Colonic mucosa (tissue), 4 donors: ENCODE measurements around the gene DLG2. TPM values are rescaled to one million over a fixed set of nuclear protein-coding genes. Genes with fewer than 3 reads are reported as not detected.

ENCODE experiments used
- DNase-seq: peaks from one replicate; pipeline ENCODE4 v3.0.0-alpha.2; 2020
- H3K27ac ChIP-seq: fragments of 200-600 bp; one replicate; pipeline ENCODE4 v1.8.0; 2021
- H3K27me3 ChIP-seq: fragments of 200-600 bp; one replicate; pipeline ENCODE4 v1.8.0; 2021
- H3K36me3 ChIP-seq: fragments of 200-600 bp; one replicate; pipeline ENCODE4 v1.8.0; 2021
- H3K4me1 ChIP-seq: fragments of 200-600 bp; one replicate; pipeline ENCODE4 v1.8.0; 2021; ENCODE audit warnings: mild to moderate bottlenecking
- H3K4me3 ChIP-seq: fragments of 200-600 bp; one replicate; pipeline ENCODE4 v1.8.0; 2021
- H3K9ac ChIP-seq, 2 donors: one replicate each; pipeline ENCODE4 v1.7.0; 2013; ENCODE audit warnings: control low read depth in 2 of 2, low read depth in 2 of 2, low read length in 2 of 2
- H3K9me3 ChIP-seq: fragments of 200-600 bp; one replicate; pipeline ENCODE4 v1.8.0; 2021
- intact Hi-C: fragments of 100-400 bp; cut with DNase I; formaldehyde crosslinking; loops from one replicate; pipeline ENCODE4 v1.14.1; 2022
- total RNA-seq, 2 donors: library from RNA; stranded (reverse); fragmentation: NEBNext Ultra II Directional in 1 of 2; extraction: Animal tissue kit (Norgen Biotek cat#: 25700) in 1 of 2; gene quantifications; one replicate each; pipeline ENCODE4 v1.2.1, GENCODE V29; 2021
- TF ChIP-seq, protein P1 (sequence below): fragments of 200-600 bp; IDR thresholded peaks from one replicate; pipeline ENCODE4 v1.8.0; 2022; ENCODE audit warnings: antibody characterized with exemption, mild to moderate bottlenecking
- donor health status: healthy.
- donor health status: DM: no; HTN: no; CAD: no.
- donor health status: DM: no; HTN: no; CAD: no.

DLG2 gene
- total RNA-seq, 2 donors from 2014 or later = 1.4 to 3.3 TPM

DNA sequence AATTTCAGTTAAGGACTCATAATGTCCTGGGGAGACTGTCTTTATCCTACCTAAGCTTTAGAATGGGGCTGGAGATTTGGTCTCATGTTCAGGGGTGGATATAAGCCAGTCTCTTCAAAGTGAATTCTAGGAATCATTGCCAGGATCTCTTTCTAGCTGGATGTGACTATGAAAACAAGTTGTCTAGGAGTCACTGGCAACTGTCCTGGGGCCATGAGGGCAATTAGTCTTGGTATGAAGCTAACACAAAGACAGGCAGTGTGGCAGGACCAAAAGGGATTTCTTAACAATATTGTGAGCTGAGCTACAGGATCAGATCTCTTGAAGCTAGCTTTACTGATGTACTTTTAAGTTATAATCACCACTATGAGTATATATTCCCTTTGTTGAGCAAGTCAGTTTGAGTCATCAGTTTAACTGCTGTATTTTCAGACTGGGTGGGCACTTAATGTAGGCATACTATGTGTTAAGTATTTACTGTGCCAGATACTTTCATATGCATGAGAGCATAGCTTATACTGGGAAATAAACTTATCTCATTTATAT is 1951.0 kb downstream of the DLG2 start:
- Histone ChIP-seq H3K27ac (no peak overlapping the region), H3K4me1 (no peaks in the 10 kb centered on the region), H3K36me3 (no peaks in the 10 kb centered on the region), H3K4me3 (no peak overlapping the region), H3K9ac (no peak overlapping the region), H3K27me3 (no peaks in the 10 kb centered on the region), H3K9me3 (no peaks in the 10 kb centered on the region)
- intact Hi-C loops = no loop called here
- no peak for DNase-seq
- TF ChIP-seq, protein P1, sequence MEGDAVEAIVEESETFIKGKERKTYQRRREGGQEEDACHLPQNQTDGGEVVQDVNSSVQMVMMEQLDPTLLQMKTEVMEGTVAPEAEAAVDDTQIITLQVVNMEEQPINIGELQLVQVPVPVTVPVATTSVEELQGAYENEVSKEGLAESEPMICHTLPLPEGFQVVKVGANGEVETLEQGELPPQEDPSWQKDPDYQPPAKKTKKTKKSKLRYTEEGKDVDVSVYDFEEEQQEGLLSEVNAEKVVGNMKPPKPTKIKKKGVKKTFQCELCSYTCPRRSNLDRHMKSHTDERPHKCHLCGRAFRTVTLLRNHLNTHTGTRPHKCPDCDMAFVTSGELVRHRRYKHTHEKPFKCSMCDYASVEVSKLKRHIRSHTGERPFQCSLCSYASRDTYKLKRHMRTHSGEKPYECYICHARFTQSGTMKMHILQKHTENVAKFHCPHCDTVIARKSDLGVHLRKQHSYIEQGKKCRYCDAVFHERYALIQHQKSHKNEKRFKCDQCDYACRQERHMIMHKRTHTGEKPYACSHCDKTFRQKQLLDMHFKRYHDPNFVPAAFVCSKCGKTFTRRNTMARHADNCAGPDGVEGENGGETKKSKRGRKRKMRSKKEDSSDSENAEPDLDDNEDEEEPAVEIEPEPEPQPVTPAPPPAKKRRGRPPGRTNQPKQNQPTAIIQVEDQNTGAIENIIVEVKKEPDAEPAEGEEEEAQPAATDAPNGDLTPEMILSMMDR = no peak

DNA sequence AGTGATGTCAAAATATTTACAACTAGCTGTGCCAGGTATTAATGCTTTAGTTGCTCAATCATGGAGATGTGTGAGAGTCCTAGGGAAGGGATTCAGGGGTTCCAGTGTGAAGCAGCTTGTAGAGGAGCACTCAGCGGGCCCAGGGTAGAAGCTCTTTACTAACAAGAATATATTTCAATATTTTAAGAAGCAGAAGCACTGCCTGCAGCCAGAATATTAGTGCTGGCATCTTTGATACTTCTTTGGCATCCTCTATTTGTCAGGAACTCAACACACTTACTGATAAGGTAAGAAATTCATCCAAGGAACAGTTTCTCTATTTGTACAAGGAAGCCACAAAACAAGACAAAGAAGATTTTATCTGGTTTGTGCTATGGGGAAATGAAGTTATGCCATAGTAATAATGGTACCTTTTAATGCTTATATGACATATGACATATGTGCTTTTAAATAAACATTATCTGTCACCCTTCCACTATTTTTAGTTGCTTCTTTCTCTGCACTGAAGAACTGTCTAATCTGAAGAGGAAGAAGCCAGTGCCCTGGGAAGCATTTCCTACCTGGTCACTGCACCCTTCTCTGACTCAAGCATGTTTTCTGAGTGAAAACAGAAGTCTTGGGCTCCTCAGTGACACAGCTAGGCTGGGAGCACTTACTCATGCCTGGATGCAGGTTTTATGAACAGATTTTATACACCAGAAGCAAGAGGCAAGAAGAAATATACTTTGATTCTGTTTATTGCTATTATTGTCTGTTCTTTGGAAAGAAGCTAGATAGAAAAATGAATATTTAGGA is 1952.8 kb downstream of the DLG2 start:
- H3K9me3 ChIP-seq = no peaks in the 10 kb centered on the region

DNA sequence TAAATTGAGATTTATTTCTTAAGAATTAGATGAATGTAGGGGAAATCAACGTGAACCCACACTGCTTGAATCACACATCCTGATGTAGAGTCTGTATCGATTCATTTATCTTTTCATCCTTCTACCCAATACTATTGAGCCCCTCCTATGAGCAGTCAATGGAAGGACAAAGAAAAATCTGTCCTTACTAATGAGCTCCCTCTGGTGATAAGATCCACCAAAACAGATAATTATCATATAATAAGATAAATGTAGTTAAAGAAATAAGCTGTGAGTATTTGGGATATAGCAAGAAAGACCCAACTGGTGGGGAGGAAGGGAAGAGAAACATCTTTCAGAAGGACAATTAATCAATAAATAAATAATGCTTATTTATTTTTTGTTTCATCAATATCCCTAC is 1955.9 kb downstream of the DLG2 start:
- Histone ChIP-seq H3K4me1 (no peaks in the 10 kb centered on the region), H3K27ac (no peak overlapping the region), H3K9me3 (no peaks in the 10 kb centered on the region), H3K36me3 (no peaks in the 10 kb centered on the region), H3K4me3 (no peak overlapping the region), H3K27me3 (no peaks in the 10 kb centered on the region), H3K9ac (no peak overlapping the region)
- TF ChIP-seq, protein P1 = no peak
- intact Hi-C loops = no loop called here
- no peak for DNase-seq

More for the DNA sequence above, 1952.8 kb downstream of the DLG2 start:
- Histone ChIP-seq H3K27me3 (no peaks in the 10 kb centered on the region), H3K4me1 (no peaks in the 10 kb centered on the region), H3K9ac (no peak overlapping the region), H3K36me3 (no peaks in the 10 kb centered on the region), H3K27ac (no peak overlapping the region), H3K4me3 (no peak overlapping the region)
- intact Hi-C loops = no loop called here
- DNase-seq = no peak
- TF ChIP-seq, protein P1 = no peak

DNA sequence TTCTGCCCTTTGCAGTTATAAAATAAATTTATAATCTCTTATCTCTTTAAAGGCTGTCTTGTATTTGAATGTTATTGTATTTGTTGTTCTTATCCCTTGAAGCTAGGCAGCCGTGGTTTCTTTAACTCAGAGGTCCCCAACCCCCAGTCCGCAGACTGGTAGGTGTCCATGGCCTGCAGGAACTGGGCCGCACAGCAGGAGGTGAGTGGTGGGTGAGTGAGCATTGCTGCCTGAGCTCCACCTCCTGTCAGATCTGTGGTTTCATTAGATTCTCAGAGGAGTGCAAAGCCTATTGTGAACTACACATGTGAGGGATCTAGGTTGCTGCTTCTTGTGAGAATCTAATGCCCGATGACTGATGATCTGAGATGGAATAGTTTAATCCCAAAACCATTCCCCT is 1961.0 kb downstream of the DLG2 start:
- intact Hi-C loops = no loop called here
- H3K27me3 ChIP-seq = no peaks in the 10 kb centered on the region
- no peak for DNase-seq
- H3K27ac ChIP-seq = no peak overlapping the region
- no peaks in the 10 kb centered on the region for H3K9me3 ChIP-seq
- TF ChIP-seq, protein P1 = no peak
- no peaks in the 10 kb centered on the region for H3K36me3 ChIP-seq
- no peak overlapping the region for H3K4me3 ChIP-seq
- no peaks in the 10 kb centered on the region for H3K4me1 ChIP-seq
- H3K9ac ChIP-seq = no peak overlapping the region

DNA sequence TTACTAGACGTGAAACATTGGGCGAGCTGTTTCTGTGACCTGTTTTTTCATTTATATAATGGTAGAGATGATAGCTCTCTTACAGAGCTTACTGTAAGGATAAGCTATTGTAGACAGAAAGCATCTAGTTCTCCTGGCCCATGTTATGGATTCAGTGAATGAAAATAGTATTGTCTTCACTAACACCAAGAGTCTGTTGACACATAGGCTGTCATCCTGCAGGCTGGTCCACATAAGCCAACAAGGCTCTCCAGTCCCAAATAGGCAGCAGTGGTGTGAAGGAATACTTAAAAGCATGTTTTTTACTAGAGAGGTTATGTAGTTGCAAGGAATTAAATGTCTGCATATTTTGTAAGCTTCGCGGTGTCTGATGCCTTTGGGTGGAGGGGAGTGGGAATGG is 1963.2 kb downstream of the DLG2 start:
- Histone ChIP-seq H3K9ac (no peak overlapping the region), H3K9me3 (no peaks in the 10 kb centered on the region), H3K4me1 (no peaks in the 10 kb centered on the region), H3K4me3 (no peak overlapping the region), H3K36me3 (no peaks in the 10 kb centered on the region), H3K27ac (no peak overlapping the region), H3K27me3 (no peaks in the 10 kb centered on the region)
- intact Hi-C loops = no loop called here
- DNase-seq = no peak
- TF ChIP-seq, protein P1 = no peak
